GM23338 (cell line): ENCODE results near the gene B4GAT1. TPM values are rescaled to one million over a fixed set of nuclear protein-coding genes. Genes with fewer than 3 reads are reported as not detected.

ENCODE experiments used
- ATAC-seq: fragments of 200-7000 bp; cut with Tn5 transposase; 3 replicates; pipeline ENCODE4 v1.9.1; 2020
- DNase-seq: peaks from one replicate; pipeline ENCODE4 v3.0.0-alpha.2; 2015; ENCODE audit warnings: low spot score
- H2AFZ ChIP-seq: fragments of 200-600 bp; sonication (generic); 2 replicates; pipeline ENCODE4 v1.8.0; 2016; ENCODE audit warnings: antibody characterized with exemption, mild to moderate bottlenecking, moderate library complexity
- H3F3A ChIP-seq: fragments of 200-600 bp; sonication (generic); replicated peaks from 2 replicates; pipeline ENCODE4 v1.8.0; 2017; ENCODE audit warnings: antibody characterized with exemption, mixed run types, low read depth
- H3K27ac ChIP-seq: fragments of 200-600 bp; sonication (generic); 2 replicates; pipeline ENCODE4 v1.6.1; 2016; ENCODE audit warnings: low read depth
- H3K27me3 ChIP-seq: fragments of 200-600 bp; sonication (generic); 2 replicates; pipeline ENCODE4 v1.8.0; 2016; ENCODE audit warnings: mild to moderate bottlenecking, mixed run types, moderate library complexity; ENCODE audit not compliant: insufficient read depth
- H3K36me3 ChIP-seq: fragments of 200-600 bp; sonication (generic); 2 replicates; pipeline ENCODE4 v1.8.0; 2016; ENCODE audit warnings: mild to moderate bottlenecking; ENCODE audit not compliant: insufficient read depth
- H3K4me1 ChIP-seq: fragments of 200-600 bp; sonication (generic); 2 replicates; pipeline ENCODE4 v1.8.0; 2016; ENCODE audit warnings: mild to moderate bottlenecking, moderate library complexity; ENCODE audit not compliant: insufficient read depth
- H3K4me2 ChIP-seq: fragments of 200-600 bp; sonication (generic); 2 replicates; pipeline ENCODE4 v1.7.1; 2017; ENCODE audit warnings: mixed run types
- H3K4me3 ChIP-seq: fragments of 200-600 bp; sonication (generic); 2 replicates; pipeline ENCODE4 v1.6.1; 2016; ENCODE audit warnings: mixed run types
- H3K79me2 ChIP-seq: fragments of 200-600 bp; sonication (generic); replicated peaks from 2 replicates; pipeline ENCODE4 v1.8.0; 2017; ENCODE audit warnings: mild to moderate bottlenecking; ENCODE audit not compliant: insufficient read depth
- H3K9me2 ChIP-seq: fragments of 200-600 bp; sonication (generic); 2 replicates; pipeline ENCODE4 v1.8.0; 2017; ENCODE audit not compliant: insufficient read depth
- H4K20me1 ChIP-seq: fragments of 200-600 bp; sonication (generic); replicated peaks from 2 replicates; pipeline ENCODE4 v1.8.0; 2017; ENCODE audit warnings: mild to moderate bottlenecking; ENCODE audit not compliant: insufficient read depth
- H3K27ac Mint-ChIP-seq: 2 replicates; pipeline ENCODE4 v1.8.0; 2020; ENCODE audit warnings: inconsistent platforms, mild to moderate bottlenecking, moderate library complexity, mixed read lengths
- H3K27me3 Mint-ChIP-seq: 3 replicates; pipeline ENCODE4 v1.8.0; 2022; ENCODE audit warnings: low read depth, mild to moderate bottlenecking, moderate library complexity, mixed read lengths, inconsistent platforms; ENCODE audit not compliant: insufficient read depth, poor library complexity
- H3K36me3 Mint-ChIP-seq: 3 replicates; pipeline ENCODE4 v1.8.0; 2021; ENCODE audit warnings: low read depth, mild to moderate bottlenecking, inconsistent platforms, moderate library complexity, mixed read lengths
- H3K4me1 Mint-ChIP-seq: 3 replicates; pipeline ENCODE4 v1.8.0; 2020; ENCODE audit warnings: mild to moderate bottlenecking, inconsistent platforms, mixed read lengths
- H3K4me3 Mint-ChIP-seq: 3 replicates; pipeline ENCODE4 v1.8.0; 2021; ENCODE audit warnings: moderate library complexity, mild to moderate bottlenecking, inconsistent platforms, mixed read lengths
- H3K9me3 Mint-ChIP-seq: 3 replicates; pipeline ENCODE4 v1.8.0; 2020; ENCODE audit warnings: moderate library complexity, mild to moderate bottlenecking, inconsistent platforms, mixed read lengths
- CREB1 ChIP-seq: fragments of 250-450 bp; sonication (Bioruptor Pico); IDR thresholded peaks from 2 replicates; pipeline ENCODE4 v1.5.0; 2020; ENCODE audit warnings: low read depth, mild to moderate bottlenecking, moderate library complexity
- CTCF ChIP-seq, 2 experiments: fragments of 200-600 bp in 1 of 2; sonication (generic) in 1 of 2; conservative IDR thresholded peaks; 2 replicates each; pipeline versions ENCODE4 v1.5.1 to v1.6.1; 2016 to 2017; ENCODE audit warnings: antibody characterized with exemption in 2 of 2, low read depth in 2 of 2, mild to moderate bottlenecking in 2 of 2, moderate library complexity in 1 of 2
- ETS1 ChIP-seq: IDR thresholded peaks from 2 replicates; pipeline ENCODE4 v1.6.1; 2016; ENCODE audit warnings: antibody characterized with exemption
- EZH2 ChIP-seq: fragments of 200-600 bp; sonication (generic); IDR thresholded peaks from one replicate; pipeline ENCODE4 v1.8.0; 2017; ENCODE audit warnings: antibody characterized with exemption, mild to moderate bottlenecking, low read depth; ENCODE audit not compliant: unreplicated experiment
- EZH2phosphoT487 ChIP-seq: fragments of 200-600 bp; sonication (generic); IDR thresholded peaks from one replicate; pipeline ENCODE4 v1.8.1; 2018; ENCODE audit warnings: antibody characterized with exemption; ENCODE audit not compliant: unreplicated experiment
- JUNB ChIP-seq: IDR thresholded peaks from one replicate; pipeline ENCODE4 v1.6.1; 2016; ENCODE audit warnings: antibody characterized with exemption; ENCODE audit not compliant: unreplicated experiment
- NANOG ChIP-seq: IDR thresholded peaks from 2 replicates; pipeline ENCODE4 v1.6.1; 2016; ENCODE audit warnings: antibody characterized with exemption, borderline replicate concordance
- POLR2AphosphoS5 ChIP-seq: IDR thresholded peaks from 2 replicates; pipeline ENCODE4 v1.6.1; 2016; ENCODE audit warnings: antibody characterized with exemption, low read depth
- REST ChIP-seq: IDR thresholded peaks from one replicate; pipeline ENCODE4 v1.6.1; 2018; ENCODE audit warnings: antibody characterized with exemption; ENCODE audit not compliant: unreplicated experiment
- STAT1 ChIP-seq: IDR thresholded peaks from one replicate; pipeline ENCODE4 v1.6.1; 2016; ENCODE audit warnings: antibody characterized with exemption; ENCODE audit not compliant: unreplicated experiment
- ZNF114 ChIP-seq: fragments of 250-450 bp; sonication (Bioruptor Pico); IDR thresholded peaks from 2 replicates; pipeline ENCODE4 v1.5.0; 2020; ENCODE audit warnings: mild to moderate bottlenecking, moderate library complexity
- ZNF331 ChIP-seq: fragments of 250-450 bp; sonication (Bioruptor Pico); IDR thresholded peaks from 2 replicates; pipeline ENCODE4 v1.5.0; 2020; ENCODE audit warnings: low read depth, mild to moderate bottlenecking, moderate library complexity
- ZNF462 ChIP-seq: fragments of 250-450 bp; sonication (Bioruptor Pico); IDR thresholded peaks from 2 replicates; pipeline ENCODE4 v1.5.0; 2020; ENCODE audit warnings: mild to moderate bottlenecking, moderate library complexity
- polyA plus RNA-seq: library from polyadenylated mRNA; unstranded; fragments of >200 nt; fragmentation: Nextera tagmentation; extraction: Ambion mirVana; gene quantifications from 2 replicates; pipeline ENCODE4 v1.2.1, GENCODE V29; 2016
- total RNA-seq: library from RNA; depleted of rRNA; stranded (reverse); fragments of >200 nt; shearing (Covaris generic); gene quantifications from 2 replicates; pipeline ENCODE4 v1.2.3, GENCODE V29; 2014

The B4GAT1 gene
- total and polyA plus RNA-seq, 2 experiments from 2014 or later = 23.5 to 41.9 TPM

GRCh38 chr11:66337103-66337899 lies 10.1 kb downstream of the B4GAT1 start:
- Histone ChIP-seq H3K4me3 (no peak overlapping the region), H3K79me2 (no peaks in the 10 kb centered on the region), H3F3A (0 out of 2 replicates have a peak, but pooled peaks cover 6% of the 10 kb centered on the region), H2AFZ (no peak overlapping the region), H4K20me1 (no peaks in the 10 kb centered on the region; the same call in 1 of the 2 replicates), H3K27ac (peak overlapping the region; percentile 76; the same call in 1 of the 2 replicates), H3K4me1 (peaks cover 16% of the 10 kb centered on the region; the same call in 1 of the 2 replicates), H3K36me3 (no peaks in the 10 kb centered on the region; the same call in 1 of the 2 replicates), H3K9me2 (no peaks in the 10 kb centered on the region), H3K4me2 (no peak overlapping the region), H3K27me3 (no peaks in the 10 kb centered on the region)
- Mint-ChIP-seq H3K4me1 (peaks cover 18% of the 10 kb centered on the region), H3K4me3 (no peak overlapping the region; the same call in 2 of the 3 replicates), H3K27me3 (peaks cover 8% of the 10 kb centered on the region), H3K27ac (peak overlapping the region; percentile 56; the same call in 1 of the 2 replicates), H3K9me3 (no peaks in the 10 kb centered on the region), H3K36me3 (peaks cover 19% of the 10 kb centered on the region)
- TF ChIP-seq CREB1 (CRISPR knock-in tag) (no peak), NANOG (no peak), CTCF (conservative IDR thresholded peaks at IDR 0.05; ENCODE audit: low read depth in 2 of 2) (no peak), ZNF114 (no peak), REST (no peak), ETS1 (no peak), JUNB (no peak), STAT1 (no peak), POLR2AphosphoS5 (no peak), EZH2 (no peak), ZNF462 (CRISPR knock-in tag) (no peak), ZNF331 (CRISPR knock-in tag) (no peak), EZH2phosphoT487 (no peak)
- no peak for ATAC-seq
- DNase-seq = no peak
